ENCODE measurements around the gene SLC34A2. TPM values are rescaled to one million over a fixed set of nuclear protein-coding genes. Genes with fewer than 3 reads are reported as not detected.

Gene SLC34A2
- total RNA-seq, 6 experiments from 2014 or later: not detected

- no peaks in the 10 kb centered on the region for H3K4me1 Mint-ChIP-seq (ENCODE audit: low read depth)
- TF ChIP-seq CTCF (IDR thresholded peaks at IDR 0.05): no peak
- H3K4me3 Mint-ChIP-seq: no peak overlapping the region
- H3K27ac Mint-ChIP-seq: no peak overlapping the region
- H3K27me3 Mint-ChIP-seq (ENCODE audit: insufficient read depth): peaks cover 38% of the 10 kb centered on the region
- H3K9me3 Mint-ChIP-seq: no peaks in the 10 kb centered on the region
- no peaks in the 10 kb centered on the region for H3K36me3 Mint-ChIP-seq (ENCODE audit: low read depth)
- DNase-seq: no peak
Observed at GRCh38 chr4:25672756-25673155, 17.1 kb downstream of the SLC34A2 start.

GRCh38 chr4:25674386-25674785 lies 18.7 kb downstream of the SLC34A2 start:
- H3K4me3 Mint-ChIP-seq: no peak overlapping the region
- no peak for DNase-seq
- H3K9me3 Mint-ChIP-seq: no peaks in the 10 kb centered on the region
- TF ChIP-seq CTCF (IDR thresholded peaks at IDR 0.05): no peak
- H3K4me1 Mint-ChIP-seq (ENCODE audit: low read depth): no peaks in the 10 kb centered on the region
- H3K36me3 Mint-ChIP-seq (ENCODE audit: low read depth): no peaks in the 10 kb centered on the region
- H3K27ac Mint-ChIP-seq: no peak overlapping the region
- peaks cover 45% of the 10 kb centered on the region for H3K27me3 Mint-ChIP-seq (ENCODE audit: insufficient read depth)

- no peak overlapping the region for H3K4me3 Mint-ChIP-seq
- H3K4me1 Mint-ChIP-seq (ENCODE audit: low read depth): no peaks in the 10 kb centered on the region
- no peak for TF ChIP-seq CTCF (IDR thresholded peaks at IDR 0.05)
- H3K27ac Mint-ChIP-seq: no peak overlapping the region
- no peaks in the 10 kb centered on the region for H3K9me3 Mint-ChIP-seq
- DNase-seq: no peak
- peaks cover 31% of the 10 kb centered on the region for H3K27me3 Mint-ChIP-seq (ENCODE audit: insufficient read depth)
- H3K36me3 Mint-ChIP-seq (ENCODE audit: low read depth): no peaks in the 10 kb centered on the region
Observed at GRCh38 chr4:25676221-25676620, 20.6 kb downstream of the SLC34A2 start.

GRCh38 chr4:25677157-25677556 lies 21.5 kb downstream of the SLC34A2 start:
- Mint-ChIP-seq H3K27ac (no peak overlapping the region), H3K4me3 (no peak overlapping the region), H3K4me1 (ENCODE audit: low read depth) (no peaks in the 10 kb centered on the region), H3K27me3 (ENCODE audit: insufficient read depth) (peaks cover 25% of the 10 kb centered on the region), H3K36me3 (ENCODE audit: low read depth) (no peaks in the 10 kb centered on the region), H3K9me3 (no peaks in the 10 kb centered on the region)
- TF ChIP-seq CTCF (IDR thresholded peaks at IDR 0.05): no peak
- no peak for DNase-seq

GRCh38 chr4:25677943-25678342 lies 22.3 kb downstream of the SLC34A2 start:
- Mint-ChIP-seq H3K27me3 (ENCODE audit: insufficient read depth) (peaks cover 25% of the 10 kb centered on the region), H3K4me3 (no peak overlapping the region), H3K4me1 (ENCODE audit: low read depth) (no peaks in the 10 kb centered on the region), H3K27ac (no peak overlapping the region), H3K36me3 (ENCODE audit: low read depth) (no peaks in the 10 kb centered on the region), H3K9me3 (no peaks in the 10 kb centered on the region)
- DNase-seq: no peak
- no peak for TF ChIP-seq CTCF (IDR thresholded peaks at IDR 0.05)

- no peak for TF ChIP-seq CTCF (IDR thresholded peaks at IDR 0.05)
- Mint-ChIP-seq H3K27me3 (ENCODE audit: insufficient read depth) (peaks cover 12% of the 10 kb centered on the region), H3K9me3 (peaks cover 12% of the 10 kb centered on the region), H3K27ac (no peak overlapping the region), H3K4me1 (ENCODE audit: low read depth) (no peaks in the 10 kb centered on the region), H3K36me3 (ENCODE audit: low read depth) (peaks cover 7% of the 10 kb centered on the region), H3K4me3 (no peak overlapping the region)
- DNase-seq: no peak
Observed at GRCh38 chr4:25687773-25688172, 32.1 kb downstream of the SLC34A2 start.

All from HFFc6 (cell line).